ENCODE measurements around the gene PAPPA. TPM values are rescaled to one million over a fixed set of nuclear protein-coding genes. Genes with fewer than 3 reads are reported as not detected.

Gene PAPPA
- total RNA-seq, 2 donors from 2014 or later: 0.09 TPM

GRCh38 chr9:116288658-116289057, 135.1 kb downstream of the PAPPA start:
- H3K27ac Mint-ChIP-seq: no peak overlapping the region
- peaks cover 74% of the 10 kb centered on the region for H3K27me3 ChIP-seq (ENCODE audit: control insufficient read depth, insufficient read depth, low read length, poor library complexity, severe bottlenecking)
- no peak for TF ChIP-seq CTCF (conservative IDR thresholded peaks at IDR 0.05)
- WGBS, 2 experiments (ENCODE audit: insufficient coverage in 1 of 2, insufficient read length in 1 of 2): 90 to 99% methylated on average over 3 of the region's 3 CpGs
- H3K4me3 ChIP-seq (ENCODE audit: low read length): no peak overlapping the region
- H3K36me3 Mint-ChIP-seq (ENCODE audit: low read depth): no peaks in the 10 kb centered on the region
- peaks cover 23% of the 10 kb centered on the region for H3K4me1 Mint-ChIP-seq
- H3K36me3 ChIP-seq (ENCODE audit: control insufficient read depth, insufficient read depth, low read length): no peaks in the 10 kb centered on the region
- peaks cover 54% of the 10 kb centered on the region for H3K27me3 Mint-ChIP-seq (ENCODE audit: insufficient read depth)
- H3K9me3 ChIP-seq (ENCODE audit: control insufficient read depth, low read length): no peaks in the 10 kb centered on the region
- no peak overlapping the region for H3K4me3 Mint-ChIP-seq
- peaks cover 12% of the 10 kb centered on the region for H3K4me1 ChIP-seq (ENCODE audit: control insufficient read depth, insufficient read depth, low read length)
- H3K27ac ChIP-seq (ENCODE audit: low read depth, low read length): no peak overlapping the region
- no peaks in the 10 kb centered on the region for H3K9me3 Mint-ChIP-seq
- no peak overlapping the region for H3K9ac ChIP-seq (ENCODE audit: extremely low read depth, low read length, poor library complexity, severe bottlenecking)
- DNase-seq: no peak

GRCh38 chr9:116297346-116297745, 143.8 kb downstream of the PAPPA start:
- H3K27ac Mint-ChIP-seq: no peak overlapping the region
- peaks cover 6% of the 10 kb centered on the region for H3K4me1 ChIP-seq (ENCODE audit: control insufficient read depth, insufficient read depth, low read length)
- H3K27ac ChIP-seq (ENCODE audit: low read depth, low read length): no peak overlapping the region
- TF ChIP-seq CTCF (conservative IDR thresholded peaks at IDR 0.05): no peak
- no peaks in the 10 kb centered on the region for H3K36me3 ChIP-seq (ENCODE audit: control insufficient read depth, insufficient read depth, low read length)
- no peak overlapping the region for H3K9ac ChIP-seq (ENCODE audit: extremely low read depth, low read length, poor library complexity, severe bottlenecking)
- H3K4me3 Mint-ChIP-seq: no peak overlapping the region
- H3K27me3 Mint-ChIP-seq (ENCODE audit: insufficient read depth): peaks cover 47% of the 10 kb centered on the region
- 91% methylated on average over 2 of the region's 2 CpGs; no CpG with 5 or more reads in 1 of the 2 experiments for WGBS, 2 experiments (ENCODE audit: insufficient coverage in 1 of 2, insufficient read length in 1 of 2)
- H3K4me3 ChIP-seq (ENCODE audit: low read length): no peak overlapping the region
- H3K9me3 ChIP-seq (ENCODE audit: control insufficient read depth, low read length): no peaks in the 10 kb centered on the region
- no peak for DNase-seq
- H3K4me1 Mint-ChIP-seq: no peaks in the 10 kb centered on the region
- peaks cover 22% of the 10 kb centered on the region for H3K27me3 ChIP-seq (ENCODE audit: control insufficient read depth, insufficient read depth, low read length, poor library complexity, severe bottlenecking)
- no peaks in the 10 kb centered on the region for H3K9me3 Mint-ChIP-seq
- H3K36me3 Mint-ChIP-seq (ENCODE audit: low read depth): no peaks in the 10 kb centered on the region

GRCh38 chr9:116298249-116298648, 144.7 kb downstream of the PAPPA start:
- H3K9me3 ChIP-seq (ENCODE audit: control insufficient read depth, low read length): no peaks in the 10 kb centered on the region
- 90 to 96% methylated on average over 3 of the region's 3 CpGs for WGBS, 2 experiments (ENCODE audit: insufficient coverage in 1 of 2, insufficient read length in 1 of 2)
- H3K27ac Mint-ChIP-seq: no peak overlapping the region
- peaks cover 6% of the 10 kb centered on the region for H3K4me1 ChIP-seq (ENCODE audit: control insufficient read depth, insufficient read depth, low read length)
- H3K27ac ChIP-seq (ENCODE audit: low read depth, low read length): no peak overlapping the region
- H3K36me3 ChIP-seq (ENCODE audit: control insufficient read depth, insufficient read depth, low read length): no peaks in the 10 kb centered on the region
- H3K4me3 ChIP-seq (ENCODE audit: low read length): no peak overlapping the region
- H3K36me3 Mint-ChIP-seq (ENCODE audit: low read depth): no peaks in the 10 kb centered on the region
- no peak for DNase-seq
- H3K27me3 Mint-ChIP-seq (ENCODE audit: insufficient read depth): peaks cover 52% of the 10 kb centered on the region
- TF ChIP-seq CTCF (conservative IDR thresholded peaks at IDR 0.05): no peak
- H3K9me3 Mint-ChIP-seq: no peaks in the 10 kb centered on the region
- no peak overlapping the region for H3K4me3 Mint-ChIP-seq
- peaks cover 13% of the 10 kb centered on the region for H3K27me3 ChIP-seq (ENCODE audit: control insufficient read depth, insufficient read depth, low read length, poor library complexity, severe bottlenecking)
- H3K9ac ChIP-seq (ENCODE audit: extremely low read depth, low read length, poor library complexity, severe bottlenecking): no peak overlapping the region
- no peaks in the 10 kb centered on the region for H3K4me1 Mint-ChIP-seq
